Activated naive CD4-positive, alpha-beta T cell treated with Interleukin-2 at 50 U/mL for 16 hours (primary cell): ENCODE data around the gene RUFY3.
"Not testable (repeated sequence)": the region's sequence is repeated elsewhere in the genome, so short reads cannot be mapped to it uniquely, and the experiment has no call there.

Experiments used
- DNase-seq: peaks from one replicate; pipeline ENCODE4 v3.0.0-alpha.2; 2020

RUFY3 gene

DNA sequence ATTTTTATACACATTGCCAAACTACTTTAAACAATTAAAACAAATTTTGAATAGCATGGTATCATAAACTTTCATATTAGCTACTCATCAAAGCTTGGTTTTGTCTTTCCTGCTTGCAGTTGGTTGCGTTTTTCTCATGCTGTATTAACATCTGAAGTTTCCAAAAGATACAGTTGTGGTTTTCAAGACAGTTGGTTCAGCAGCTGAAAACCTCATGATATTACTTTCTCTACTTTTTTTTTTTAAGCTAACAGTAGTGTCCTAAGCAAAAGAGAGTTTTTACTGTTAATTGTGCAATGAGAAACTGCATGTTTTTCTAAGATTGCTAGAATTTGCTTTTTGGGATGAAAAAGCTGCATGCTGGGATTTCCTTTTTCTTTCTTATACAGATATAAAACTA is 15.2 kb downstream of the RUFY3 start:
- DNase-seq, result no peak

DNA sequence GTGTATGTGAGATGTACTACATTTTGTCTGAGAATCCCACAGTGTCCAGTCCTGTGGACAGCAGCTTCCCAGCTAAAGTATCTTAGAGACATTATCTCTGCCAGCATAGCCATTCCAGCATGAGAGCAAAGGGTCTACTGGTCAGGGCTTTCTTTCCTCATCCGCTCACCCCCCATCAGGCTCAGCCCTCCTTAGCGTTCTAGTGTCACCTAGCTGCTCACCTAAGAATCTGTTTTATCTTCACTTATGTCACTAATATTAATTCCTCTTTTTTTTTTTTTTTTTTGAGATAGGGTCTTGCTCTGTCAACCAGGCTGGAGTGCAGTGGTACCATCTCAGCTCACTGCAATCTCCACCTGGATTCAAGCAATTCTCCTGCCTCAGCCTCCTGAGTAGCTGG is 15.6 kb downstream of the RUFY3 start:
- DNase-seq, result no peak

DNA sequence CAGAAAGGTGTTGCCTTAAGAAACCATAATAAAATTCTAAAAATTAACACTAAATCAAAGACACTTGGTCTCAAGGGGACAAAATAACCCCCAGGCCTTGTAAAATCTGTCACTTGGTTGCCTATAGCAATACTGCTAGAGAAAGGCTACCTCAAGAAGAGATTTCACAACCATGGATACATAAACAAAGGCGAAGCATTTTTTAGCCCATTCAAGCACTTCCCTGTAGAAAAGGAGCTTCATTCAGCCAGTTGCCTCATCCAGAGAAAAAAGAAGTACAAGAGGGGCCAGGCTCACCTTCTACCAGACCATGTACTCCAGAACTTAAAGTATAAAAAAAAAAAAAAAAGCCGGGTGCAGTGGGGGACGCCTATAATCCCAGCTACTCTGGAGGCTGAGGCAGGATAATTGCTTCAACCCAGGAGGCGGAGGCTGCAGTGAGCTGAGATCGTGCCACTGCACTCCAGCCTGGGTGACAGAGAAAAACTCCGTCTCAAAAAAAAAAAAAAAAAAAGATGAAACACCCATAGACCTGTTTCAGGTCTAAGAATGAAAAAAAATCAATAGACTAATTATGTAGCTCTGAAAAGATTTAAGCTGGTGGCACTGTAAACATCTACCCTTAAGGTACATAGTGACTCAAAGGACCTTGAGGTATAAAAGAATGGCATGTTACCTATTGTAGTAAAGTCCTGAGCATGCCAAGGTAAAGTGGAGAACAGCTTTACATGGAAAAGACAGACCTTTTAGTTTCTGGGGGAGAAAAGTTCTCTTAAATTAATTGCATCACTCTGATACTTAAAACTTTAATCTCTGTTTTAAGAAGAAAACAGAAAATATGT is 18.0 kb downstream of the RUFY3 start:
- no peak for DNase-seq

DNA sequence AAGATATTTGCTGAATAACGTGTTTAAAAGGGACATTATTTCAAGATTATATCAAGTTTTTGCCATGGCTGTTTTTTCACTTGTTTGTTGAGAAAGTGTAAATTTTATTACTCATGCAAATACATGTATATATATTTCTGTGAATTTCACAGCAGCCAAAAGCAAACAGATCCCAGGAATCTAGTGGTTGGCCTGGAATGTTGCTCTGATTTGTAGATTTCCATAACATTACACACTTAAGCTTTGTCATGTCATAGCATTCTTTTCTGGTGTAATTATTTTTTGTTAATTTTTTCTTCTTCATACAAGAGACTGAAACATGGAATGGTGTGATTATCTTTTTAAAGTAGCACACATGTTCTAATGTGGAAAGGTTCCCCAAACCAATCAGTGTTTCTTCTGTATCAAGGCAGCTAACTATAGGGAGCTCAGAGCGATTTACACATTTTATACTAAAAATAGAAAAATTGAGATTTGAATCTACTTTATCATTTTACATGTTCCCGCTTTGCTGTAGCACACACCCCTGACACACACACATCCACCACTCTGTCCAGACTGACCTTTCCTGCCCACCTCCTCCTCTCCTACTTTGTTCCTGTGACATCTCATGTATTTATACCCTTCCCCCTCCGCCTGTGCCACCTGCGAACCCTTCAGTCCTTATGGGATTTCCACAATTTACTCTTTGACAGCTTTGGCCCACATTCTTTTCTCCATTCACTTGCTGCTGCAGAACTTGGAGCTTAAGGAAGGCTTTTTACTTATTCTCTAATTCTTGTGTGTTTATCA is 20.3 kb downstream of the RUFY3 start:
- no peak for DNase-seq

DNA sequence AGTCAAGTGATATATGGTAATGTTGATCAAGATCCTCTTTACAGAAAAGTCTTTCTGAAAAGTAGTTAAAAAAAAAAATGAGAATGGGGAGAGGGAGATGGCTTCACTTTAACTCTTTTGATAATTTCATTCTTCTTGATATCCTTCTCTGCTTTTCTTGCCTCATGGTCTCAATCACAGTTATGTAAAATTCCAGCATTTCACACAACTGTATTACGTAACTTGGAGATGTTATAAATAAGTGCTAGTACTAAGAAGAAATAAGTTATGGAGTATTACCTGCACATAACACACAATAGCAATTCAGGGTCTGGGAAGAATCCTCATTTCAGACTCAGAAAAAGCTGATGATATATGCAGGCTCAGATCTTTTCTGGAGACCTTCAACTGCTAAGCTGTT is 22.0 kb downstream of the RUFY3 start:
- DNase-seq, result no peak

DNA sequence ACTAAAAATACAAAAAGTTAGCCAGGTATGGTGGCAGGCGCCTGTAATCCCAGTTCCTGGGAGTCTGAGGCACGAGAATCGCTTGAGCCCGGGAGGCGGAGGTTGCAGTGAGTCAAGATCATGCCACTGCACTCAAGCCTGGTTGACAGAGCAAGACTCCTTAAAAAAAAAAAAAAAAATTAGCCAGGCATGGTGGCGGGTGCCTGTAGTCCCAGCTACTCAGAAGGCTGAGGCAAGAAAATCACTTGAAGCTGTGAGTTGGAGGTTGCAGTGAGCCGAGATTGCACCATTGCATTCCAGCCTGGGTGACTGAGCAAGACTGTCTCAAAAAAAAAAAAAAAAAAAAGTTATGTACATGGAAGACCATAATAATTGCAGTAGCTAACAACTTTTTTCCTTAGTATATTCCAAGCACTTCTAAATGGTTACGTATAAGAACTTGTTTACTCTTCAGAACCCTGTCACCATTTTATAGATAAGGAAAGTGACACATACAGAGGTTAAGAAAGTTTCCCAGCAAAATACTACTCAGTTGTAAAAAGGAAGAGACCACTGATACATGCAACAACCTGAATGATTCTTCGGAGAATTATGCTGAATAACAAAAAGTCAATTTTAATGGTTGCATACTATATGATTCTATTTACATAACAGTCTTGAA is 24.5 kb downstream of the RUFY3 start:
- DNase-seq, result no peak

DNA sequence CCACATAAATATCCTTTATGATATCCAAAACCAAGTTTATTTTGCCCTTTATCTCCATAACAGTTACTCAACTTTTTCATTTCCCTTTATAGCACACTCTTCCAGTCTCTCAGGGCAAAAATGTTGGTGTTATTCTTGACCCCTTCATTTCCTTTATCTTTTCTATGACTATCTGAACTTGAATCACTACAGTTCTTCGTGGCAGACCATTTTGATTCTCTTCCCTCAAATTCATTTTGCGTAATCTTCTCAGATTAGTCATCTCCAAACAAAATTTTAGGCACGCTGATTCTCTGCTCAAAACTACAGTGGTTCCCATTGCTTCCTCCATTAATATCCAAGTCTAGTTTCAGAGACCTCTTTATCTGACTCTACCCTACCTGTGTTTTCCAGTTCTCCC is 26.1 kb downstream of the RUFY3 start:
- no peak for DNase-seq

DNA sequence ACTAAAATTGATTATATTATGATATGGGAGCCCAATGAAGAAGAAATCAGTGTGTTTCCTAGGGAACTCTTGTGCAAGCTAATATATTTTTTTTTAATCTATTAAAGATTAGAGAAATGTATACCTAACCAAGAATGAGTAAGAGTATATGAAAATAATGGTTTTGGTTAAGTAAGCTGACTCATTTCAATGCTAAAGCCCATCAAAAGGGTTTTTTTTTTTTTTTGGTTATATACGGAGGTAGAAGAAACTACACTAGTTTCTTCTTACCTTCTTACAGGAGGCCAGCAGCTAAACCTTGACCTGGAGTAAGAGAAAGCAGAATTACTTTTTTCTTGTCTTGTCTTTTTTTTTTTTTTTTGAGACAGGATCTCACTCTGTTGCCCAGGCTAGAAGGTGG is 27.5 kb downstream of the RUFY3 start:
- DNase-seq, result no peak

DNA sequence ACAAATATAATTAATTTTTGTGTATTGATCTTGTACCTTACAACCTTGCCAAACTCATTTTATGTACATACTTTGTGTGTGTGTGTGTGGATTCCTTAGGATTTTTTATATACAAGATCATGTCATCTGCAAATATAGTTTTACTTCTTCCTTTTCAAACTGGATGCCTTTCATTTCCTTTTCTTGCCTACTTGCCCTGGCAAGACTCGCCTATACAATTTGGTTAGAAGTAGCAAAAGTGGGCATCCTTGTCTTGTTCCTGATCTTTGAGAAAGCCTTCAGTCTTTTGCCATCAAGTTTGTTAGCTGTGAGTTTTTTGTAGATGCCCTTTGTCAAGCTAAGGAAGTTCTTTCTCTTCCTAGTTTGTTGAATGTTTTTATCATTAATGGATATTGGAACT is 30.5 kb downstream of the RUFY3 start:
- DNase-seq, result no peak

DNA sequence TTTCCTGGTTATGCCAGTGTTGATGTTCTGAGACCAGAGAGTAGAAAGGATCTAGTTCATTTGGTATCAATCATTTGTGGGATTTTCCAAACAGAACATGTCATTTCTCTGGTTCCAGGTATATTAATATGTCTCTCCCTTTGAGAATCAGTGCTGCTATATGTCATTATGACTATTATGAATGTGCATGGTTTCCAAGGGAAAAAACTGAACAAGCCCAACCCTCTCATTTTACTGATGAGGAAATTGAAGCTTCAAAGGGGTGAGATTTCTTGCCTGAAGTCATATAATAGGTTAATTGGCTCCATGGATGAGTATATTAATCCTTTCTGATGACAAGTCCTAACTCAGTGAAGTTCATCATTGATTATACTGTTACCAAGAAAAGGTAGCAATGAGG is 31.9 kb downstream of the RUFY3 start:
- DNase-seq, result no peak

DNA sequence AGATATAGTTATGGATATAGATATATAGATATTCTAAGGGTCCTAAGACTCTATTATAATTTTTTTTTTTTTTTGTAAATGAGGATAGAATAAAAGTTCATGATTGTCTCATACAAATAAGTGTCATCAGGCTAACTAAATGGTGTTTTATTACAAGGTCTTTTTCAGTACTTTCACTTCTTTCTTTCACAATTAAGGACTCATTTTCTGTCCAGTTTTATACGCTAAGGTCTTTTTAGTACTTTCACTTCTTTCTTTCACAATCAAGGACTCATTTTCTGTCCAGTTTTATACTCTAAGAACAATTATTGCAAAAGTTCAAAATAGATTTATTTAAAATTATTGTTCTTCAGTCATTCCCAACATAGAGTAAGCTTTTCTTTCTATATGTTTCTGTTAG is 32.7 kb downstream of the RUFY3 start:
- no peak for DNase-seq

DNA sequence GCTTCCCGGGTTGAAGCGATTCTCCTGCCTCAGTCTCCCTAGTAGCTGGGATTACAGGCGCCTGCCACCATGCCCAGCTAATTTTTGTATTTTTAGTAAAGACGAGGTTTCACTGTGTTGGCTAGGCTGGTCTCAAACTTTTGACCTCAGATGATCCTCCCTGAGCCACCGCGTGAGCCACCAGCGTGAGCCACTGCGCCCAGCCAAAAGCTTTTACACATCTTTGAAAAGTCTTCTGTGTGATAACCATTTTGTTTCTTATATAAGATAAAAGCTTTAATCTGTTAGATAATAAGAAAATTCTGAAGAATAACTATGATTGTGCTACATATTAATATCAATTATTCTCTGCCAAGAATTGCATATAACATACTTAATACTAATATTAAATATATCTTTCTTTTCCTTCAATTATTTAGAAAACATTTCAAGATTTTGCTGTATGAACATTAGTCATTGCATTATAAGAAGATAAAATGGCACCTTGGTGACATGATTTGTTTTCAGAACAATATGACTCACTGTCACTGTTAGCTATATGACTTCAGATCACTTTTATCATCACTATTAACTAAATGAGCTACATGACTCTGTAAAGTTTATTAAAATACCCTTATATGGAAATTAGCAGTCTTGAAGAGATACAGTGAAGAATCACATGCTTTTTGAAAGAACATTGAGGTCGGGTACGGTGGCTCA is 33.4 kb downstream of the RUFY3 start:
- no peak for DNase-seq

DNA sequence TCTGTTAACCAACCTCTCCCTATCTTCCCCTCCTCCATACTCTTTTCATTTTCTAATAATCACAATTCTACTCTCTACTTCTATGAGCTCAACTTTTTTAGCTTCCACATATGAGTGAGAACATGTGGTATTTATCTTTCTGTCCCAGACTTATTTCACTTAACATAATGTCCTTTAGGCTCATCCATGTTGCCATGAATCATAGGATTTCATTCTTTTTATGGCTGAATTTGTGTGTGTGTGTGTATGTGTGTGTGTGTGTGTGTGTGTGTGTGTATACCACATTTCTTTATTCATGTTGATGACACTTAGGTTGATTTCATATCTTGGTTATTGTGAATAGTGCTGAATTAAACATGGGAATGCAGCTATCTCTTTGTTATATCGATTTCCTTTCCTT is 37.4 kb downstream of the RUFY3 start:
- DNase-seq, result no peak

DNA sequence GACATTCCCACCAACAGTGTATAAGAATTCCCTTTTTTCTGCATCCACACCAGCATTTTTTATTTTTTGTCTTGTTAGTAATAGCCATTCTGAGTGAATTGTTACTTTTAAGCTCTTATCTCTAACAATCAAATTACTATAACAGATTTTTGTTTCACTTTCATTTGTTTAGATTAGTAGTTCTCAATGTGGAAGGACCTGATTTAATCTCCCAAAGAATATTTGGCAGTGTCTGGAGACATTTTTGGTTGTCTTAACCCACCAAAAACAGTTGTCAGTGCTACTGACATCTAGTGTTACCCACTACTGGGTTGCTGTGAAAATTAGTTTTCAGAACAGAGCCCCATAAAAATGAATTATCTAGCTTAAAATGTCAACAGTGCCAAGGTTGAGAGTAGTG is 37.9 kb downstream of the RUFY3 start:
- no peak for DNase-seq

DNA sequence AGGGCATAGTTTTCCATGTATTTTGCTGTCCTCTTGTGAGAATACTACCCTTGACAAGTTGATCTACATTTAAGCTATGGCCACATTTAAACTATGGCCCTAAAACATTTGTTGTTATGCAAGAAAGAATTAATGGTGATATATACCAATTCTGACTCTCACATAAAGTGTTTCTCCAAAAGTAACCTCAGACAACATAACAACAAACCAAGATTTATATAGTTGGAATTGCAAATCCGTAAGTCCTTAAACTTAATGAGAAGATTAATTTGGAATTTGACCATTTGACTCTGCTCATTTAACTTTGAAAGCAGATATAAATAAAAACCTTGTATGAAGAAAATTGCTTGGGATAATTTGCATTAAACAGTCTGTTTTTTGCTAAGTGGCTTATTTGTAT is 38.9 kb downstream of the RUFY3 start:
- no peak for DNase-seq

DNA sequence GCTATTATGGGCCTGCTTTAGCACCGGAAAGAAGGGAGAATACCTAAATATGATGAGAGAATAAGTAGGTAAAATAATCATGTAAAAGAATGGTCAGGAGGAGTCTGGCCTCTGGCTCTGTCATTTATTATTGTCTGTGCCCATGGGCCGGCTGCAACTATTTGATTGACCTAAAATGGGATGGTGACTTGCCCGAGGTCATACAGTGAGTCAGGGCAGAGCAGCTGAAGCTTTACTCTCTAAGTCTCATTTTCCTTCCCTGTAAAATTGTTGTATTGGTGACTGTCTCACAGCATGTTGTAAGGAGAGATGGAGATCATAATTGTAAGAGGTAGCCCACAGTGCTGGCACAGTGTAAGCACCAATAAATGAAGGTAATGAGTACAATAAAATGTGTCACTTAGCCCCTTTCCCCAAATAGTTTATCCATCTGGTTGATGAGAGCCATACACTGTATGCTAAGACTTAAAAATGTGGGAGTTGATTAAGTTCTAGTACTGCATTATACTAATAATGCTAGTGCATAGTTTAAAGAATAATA is 39.6 kb downstream of the RUFY3 start:
- no peak for DNase-seq

DNA sequence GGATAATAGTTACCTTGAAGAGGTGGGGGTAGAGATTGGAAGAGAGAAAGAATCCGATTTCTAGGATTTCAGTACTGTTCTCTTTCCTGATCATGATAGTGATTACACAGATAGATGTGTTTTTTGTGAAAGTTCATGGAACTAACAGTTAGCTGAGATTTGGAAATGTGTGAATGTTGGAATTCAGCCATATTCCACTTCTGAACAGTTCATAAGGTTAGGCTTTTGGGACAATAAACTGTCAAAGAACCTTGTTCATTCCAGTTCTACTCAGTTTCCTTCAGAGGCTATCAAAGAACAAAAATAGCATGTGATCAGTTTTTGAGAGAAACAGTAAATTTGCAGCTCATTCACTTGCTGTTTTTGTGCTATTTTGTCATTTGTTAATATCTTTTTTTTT is 43.6 kb downstream of the RUFY3 start:
- DNase-seq, result no peak

DNA sequence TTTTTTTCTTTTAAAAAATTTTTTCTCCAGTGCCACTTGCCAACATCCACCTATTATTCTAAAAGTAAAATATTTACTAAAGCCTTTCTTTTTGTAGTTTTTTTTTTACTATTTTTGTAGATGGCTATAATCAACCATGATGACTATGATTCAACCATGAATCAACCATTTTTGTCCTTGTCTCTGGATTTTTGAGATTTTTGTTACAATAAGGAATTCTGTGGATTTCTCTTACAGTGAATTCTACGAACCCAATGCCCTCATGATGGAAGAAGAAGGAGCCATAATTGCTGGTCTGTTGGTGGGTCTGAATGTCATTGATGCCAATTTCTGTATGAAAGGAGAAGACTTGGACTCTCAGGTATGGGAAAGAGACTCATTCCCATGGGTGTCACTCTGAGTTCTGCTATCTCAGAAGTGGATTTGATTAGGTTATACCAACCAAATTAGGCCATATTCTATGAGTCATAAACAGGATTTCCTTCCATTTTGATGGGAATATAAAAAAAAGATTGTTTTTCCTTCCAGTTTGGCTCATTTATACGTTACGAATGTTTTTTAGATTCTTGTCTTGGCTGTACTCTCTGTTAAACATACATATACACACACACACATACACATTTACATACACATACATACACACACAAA is 46.7 kb downstream of the RUFY3 start:
- DNase-seq, result no peak

DNA sequence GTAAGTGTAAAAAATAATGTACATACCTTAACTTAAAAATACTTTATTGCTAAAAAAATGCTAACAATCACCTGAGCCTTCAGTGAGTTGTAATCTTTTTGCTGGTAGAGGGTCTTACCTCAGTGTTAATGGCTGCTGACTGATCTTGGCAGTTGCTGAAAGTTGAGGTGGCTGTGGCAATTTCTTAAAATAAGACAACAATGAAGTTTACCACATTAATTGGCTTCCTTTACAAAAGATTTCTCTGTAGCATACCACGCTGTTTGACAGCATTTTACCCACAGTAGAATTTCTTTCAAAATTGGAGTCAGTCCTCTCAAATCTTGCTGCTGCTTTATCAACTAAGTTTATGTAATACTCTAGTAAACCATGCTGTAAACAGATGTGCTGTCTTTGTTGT is 47.6 kb downstream of the RUFY3 start:
- DNase-seq, result not testable (repeated sequence)

DNA sequence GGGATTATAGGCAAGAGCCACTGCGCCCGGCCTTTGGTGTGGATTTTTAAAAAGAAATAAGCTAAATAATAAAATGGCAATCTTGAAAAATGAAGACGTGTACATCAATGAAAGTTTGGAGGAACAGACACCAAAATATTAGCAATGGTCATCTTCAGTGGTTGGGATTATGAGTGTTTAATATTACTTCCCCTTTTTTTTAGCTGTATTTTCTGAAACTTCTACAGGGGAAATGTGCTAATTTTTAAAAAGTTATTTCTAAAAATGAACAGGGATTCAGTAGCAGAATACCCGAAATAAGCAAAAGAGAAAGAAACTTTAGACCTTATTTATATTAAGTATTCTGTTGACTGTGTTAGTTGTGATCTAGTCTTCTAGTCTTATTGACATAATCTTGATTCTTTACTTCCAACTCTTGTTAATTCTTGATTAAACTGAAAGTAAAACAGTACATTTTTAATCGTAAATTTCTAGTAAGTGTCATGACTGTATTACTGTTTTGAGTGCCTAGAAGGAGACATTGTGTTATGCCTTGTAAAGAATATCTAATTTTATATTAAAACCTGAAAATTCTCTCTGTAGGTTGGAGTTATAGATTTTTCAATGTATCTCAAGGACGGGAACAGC is 51.3 kb downstream of the RUFY3 start:
- DNase-seq, result no peak

DNA sequence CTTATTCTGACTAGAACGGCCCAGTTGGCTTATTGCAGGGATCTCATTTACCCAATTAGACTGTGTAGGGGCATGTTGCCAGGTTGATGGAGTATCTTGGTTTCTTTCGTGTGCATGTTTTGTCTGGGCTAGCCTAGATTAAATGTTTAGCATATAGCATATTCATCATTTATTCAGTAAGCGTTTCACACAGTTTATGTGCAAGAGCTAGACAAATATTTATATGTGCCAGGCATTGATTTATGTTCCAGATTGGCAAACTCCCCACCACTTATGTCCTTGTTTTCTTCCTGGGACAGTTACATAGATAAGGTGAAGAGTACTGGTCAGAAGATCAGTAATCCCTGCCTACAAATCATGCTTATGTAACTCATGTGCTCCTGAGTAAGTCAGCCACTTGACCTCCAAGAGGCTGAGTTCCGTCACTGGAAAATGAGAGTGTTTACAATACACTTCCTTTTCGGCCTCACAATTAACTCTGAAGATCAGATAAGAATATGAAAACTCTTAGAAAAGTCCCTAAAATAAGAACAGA is 57.2 kb downstream of the RUFY3 start:
- no peak for DNase-seq

DNA sequence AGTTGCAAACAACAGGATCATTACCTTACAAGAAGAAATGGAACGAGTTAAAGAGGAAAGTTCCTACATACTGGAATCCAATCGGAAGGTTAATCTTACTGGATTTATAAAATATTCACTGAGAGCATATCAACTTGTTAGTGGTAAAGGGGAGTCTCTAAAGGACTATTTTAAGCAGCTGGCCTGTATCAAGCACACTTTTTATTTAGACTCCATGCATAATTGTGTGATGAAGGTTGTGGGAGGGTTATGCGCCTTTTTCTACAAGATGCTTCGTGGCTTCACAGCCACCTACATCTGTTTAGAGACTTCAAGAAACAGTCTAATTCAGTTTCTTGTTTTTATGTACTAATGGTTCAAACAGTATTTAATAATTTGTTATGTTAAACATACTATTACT is 61.3 kb downstream of the RUFY3 start:
- DNase-seq, result no peak
